ENCODE measurements around the gene HMGN3.

GRCh38 chr6:79250559-79250958 lies 16.1 kb upstream of the HMGN3 start:
- TF ChIP-seq EP300 (IDR thresholded peaks at IDR 0.05) (no peak), POLR2AphosphoS5 (IDR thresholded peaks at IDR 0.05) (no peak)
- TF ChIP-seq, protein P1, sequence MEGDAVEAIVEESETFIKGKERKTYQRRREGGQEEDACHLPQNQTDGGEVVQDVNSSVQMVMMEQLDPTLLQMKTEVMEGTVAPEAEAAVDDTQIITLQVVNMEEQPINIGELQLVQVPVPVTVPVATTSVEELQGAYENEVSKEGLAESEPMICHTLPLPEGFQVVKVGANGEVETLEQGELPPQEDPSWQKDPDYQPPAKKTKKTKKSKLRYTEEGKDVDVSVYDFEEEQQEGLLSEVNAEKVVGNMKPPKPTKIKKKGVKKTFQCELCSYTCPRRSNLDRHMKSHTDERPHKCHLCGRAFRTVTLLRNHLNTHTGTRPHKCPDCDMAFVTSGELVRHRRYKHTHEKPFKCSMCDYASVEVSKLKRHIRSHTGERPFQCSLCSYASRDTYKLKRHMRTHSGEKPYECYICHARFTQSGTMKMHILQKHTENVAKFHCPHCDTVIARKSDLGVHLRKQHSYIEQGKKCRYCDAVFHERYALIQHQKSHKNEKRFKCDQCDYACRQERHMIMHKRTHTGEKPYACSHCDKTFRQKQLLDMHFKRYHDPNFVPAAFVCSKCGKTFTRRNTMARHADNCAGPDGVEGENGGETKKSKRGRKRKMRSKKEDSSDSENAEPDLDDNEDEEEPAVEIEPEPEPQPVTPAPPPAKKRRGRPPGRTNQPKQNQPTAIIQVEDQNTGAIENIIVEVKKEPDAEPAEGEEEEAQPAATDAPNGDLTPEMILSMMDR (IDR thresholded peaks at IDR 0.05): no peak

Measured in upper lobe of left lung (tissue), 4 donors.